Endothelial cell of umbilical vein (primary cell): ENCODE measurements around the gene TFF2. TPM values are rescaled to one million over a fixed set of nuclear protein-coding genes. Genes with fewer than 3 reads are reported as not detected.

ENCODE experiments used
- BruUV-seq: library from RNA; stranded (reverse); fragments of 400-500 nt; replicated peaks from 2 replicates; lab custom pipeline; 2021; lab: Mats Ljungman, UMichigan
- CTCF ChIA-PET: fragments of 300-600, 350-600 bp; sonication (Branson Sonifier 250); formaldehyde crosslinking; loops from one replicate; lab custom pipeline; 2021; ENCODE audit warnings: antibody characterized with exemption, inconsistent platforms; lab: Charles Lee
- POLR2A ChIA-PET: fragments of 300-600, 350-600 bp; sonication (Branson Sonifier 250); formaldehyde crosslinking; loops from one replicate; lab custom pipeline; 2021; ENCODE audit warnings: antibody characterized with exemption, inconsistent platforms; lab: Charles Lee
- DNase-seq: peaks from one replicate; pipeline ENCODE4 v3.0.0-alpha.2; 2011; ENCODE audit warnings: low read depth, low spot score
- FAIRE-seq: peaks from 2 replicates; lab custom pipeline; 2011; peaks lifted over from hg19 to GRCh38; lab: Jason Lieb, UNC
- H2AFZ ChIP-seq: 2 replicates; pipeline ENCODE4 v1.6.0; 2012; ENCODE audit warnings: low read depth, low read length, control low read depth, inconsistent platforms
- H3K27ac ChIP-seq: 2 replicates; pipeline ENCODE4 v1.5.1; 2011; ENCODE audit warnings: low read depth, mild to moderate bottlenecking, control low read depth, low read length, moderate library complexity; ENCODE audit not compliant: insufficient read depth
- H3K27me3 ChIP-seq, 2 experiments: 2 replicates each; pipeline versions ENCODE4 v1.6.0 to v1.6.1; 2011; ENCODE audit warnings: low read length in 2 of 2, mixed read lengths in 1 of 2; ENCODE audit not compliant: control insufficient read depth in 2 of 2, insufficient read depth in 2 of 2
- H3K36me3 ChIP-seq, 2 experiments: 2 replicates in 1 of 2; 3 replicates in 1 of 2; pipeline ENCODE4 v1.5.1; 2011; ENCODE audit warnings: low read length in 2 of 2, mild to moderate bottlenecking in 1 of 2, moderate library complexity in 1 of 2; ENCODE audit not compliant: control insufficient read depth in 2 of 2, insufficient read depth in 2 of 2; ENCODE audit errors: extremely low read depth in 1 of 2
- H3K4me1 ChIP-seq: 3 replicates; pipeline ENCODE4 v1.5.1; 2011; ENCODE audit warnings: mild to moderate bottlenecking, low read length; ENCODE audit not compliant: control insufficient read depth, insufficient read depth; ENCODE audit errors: extremely low read depth
- H3K4me2 ChIP-seq: 2 replicates; pipeline ENCODE4 v1.6.1; 2011; ENCODE audit warnings: low read length, control low read depth, mixed read lengths; ENCODE audit not compliant: insufficient read depth
- H3K4me3 ChIP-seq, 3 experiments: fragments of 200-600 bp in 1 of 3; sonication (generic), shearing (Covaris generic) in 1 of 3; replicated peaks in 1 of 3; 2 replicates each; pipeline ENCODE4 v1.5.1; 2011 to 2016; ENCODE audit warnings: control low read depth in 3 of 3, low read length in 3 of 3, mild to moderate bottlenecking in 2 of 3, inconsistent platforms in 1 of 3, low read depth in 1 of 3, moderate library complexity in 1 of 3; ENCODE audit not compliant: insufficient read depth in 1 of 3
- H3K79me2 ChIP-seq: 2 replicates; pipeline ENCODE4 v1.6.0; 2012; ENCODE audit warnings: low read length, inconsistent platforms; ENCODE audit not compliant: control insufficient read depth, insufficient read depth
- H3K9ac ChIP-seq: replicated peaks from 2 replicates; pipeline ENCODE3; 2011; ENCODE audit warnings: low read length, control low read depth; ENCODE audit not compliant: insufficient read depth; ENCODE audit errors: extremely low read depth
- H3K9me1 ChIP-seq: replicated peaks from 3 replicates; pipeline ENCODE4 v1.6.0; 2011; ENCODE audit warnings: mild to moderate bottlenecking, low read length; ENCODE audit not compliant: control insufficient read depth, insufficient read depth; ENCODE audit errors: extremely low read depth
- H3K9me3 ChIP-seq: replicated peaks from 2 replicates; pipeline ENCODE4 v1.5.1; 2012; ENCODE audit warnings: low read length, inconsistent platforms; ENCODE audit not compliant: control insufficient read depth, insufficient read depth
- H4K20me1 ChIP-seq: replicated peaks from 2 replicates; pipeline ENCODE3; 2011; ENCODE audit warnings: mild to moderate bottlenecking, low read length; ENCODE audit not compliant: control insufficient read depth, insufficient read depth; ENCODE audit errors: extremely low read depth
- EZH2 ChIP-seq: IDR thresholded peaks from 2 replicates; pipeline ENCODE4 v1.6.1; 2012; ENCODE audit warnings: borderline replicate concordance, low read depth, mild to moderate bottlenecking, moderate library complexity, low read length, inconsistent platforms; ENCODE audit not compliant: severe bottlenecking
- JUN ChIP-seq: IDR thresholded peaks from 2 replicates; pipeline ENCODE4 v1.6.1; 2011; ENCODE audit warnings: borderline replicate concordance, low read depth; ENCODE audit not compliant: insufficient read length, insufficient read depth
- POLR2AphosphoS5 ChIP-seq: IDR thresholded peaks from 2 replicates; pipeline ENCODE4 v1.6.1; 2012; ENCODE audit warnings: low read depth, mild to moderate bottlenecking, control low read depth, low read length, moderate library complexity; ENCODE audit not compliant: insufficient read depth
- dilution Hi-C: fragments of 300-500 bp; cut with MboI; formaldehyde crosslinking; loops from one replicate; pipeline ENCODE4 v1.15.0; 2019; ENCODE audit warnings: low sequenced_read_pairs; ENCODE audit not compliant: extremely low pct_ligation_motif_present
- intact Hi-C: fragments of 100-400 bp; cut with micrococcal nuclease; formaldehyde crosslinking; loops from one replicate; pipeline ENCODE4 v1.10.0; 2022
- polyA plus RNA-seq, 4 experiments: library from polyadenylated mRNA; depleted of rRNA in 3 of 4; stranded (reverse) in 3 of 4; unstranded in 1 of 4; fragments of >200 nt; gene quantifications; 2 replicates each; pipeline versions ENCODE4 v1.2.1 to v1.2.3, GENCODE V29; 2011 to 2012; ENCODE audit warnings: missing spikeins in 1 of 4
- total RNA-seq: library from RNA; stranded (reverse); gene quantifications from 2 replicates; pipeline ENCODE4 v1.2.3, GENCODE V29; 2021
- TF ChIP-seq, protein P1 (sequence below), 2 donors: IDR thresholded peaks; 1 replicate in 1 of 2; 2 replicates in 1 of 2; pipeline ENCODE4 v1.5.1; 2011; ENCODE audit warnings: low read length in 2 of 2, mild to moderate bottlenecking in 2 of 2, moderate library complexity in 2 of 2, control low read depth in 1 of 2, inconsistent platforms in 1 of 2, low read depth in 1 of 2; ENCODE audit not compliant: insufficient read depth in 1 of 2; ENCODE audit errors: extremely low read depth in 1 of 2

TFF2 gene
- total and polyA plus RNA-seq, 2 donors (not counting 3 experiments of a cell fraction or from before 2014, with no cell fraction given): not detected

DNA sequence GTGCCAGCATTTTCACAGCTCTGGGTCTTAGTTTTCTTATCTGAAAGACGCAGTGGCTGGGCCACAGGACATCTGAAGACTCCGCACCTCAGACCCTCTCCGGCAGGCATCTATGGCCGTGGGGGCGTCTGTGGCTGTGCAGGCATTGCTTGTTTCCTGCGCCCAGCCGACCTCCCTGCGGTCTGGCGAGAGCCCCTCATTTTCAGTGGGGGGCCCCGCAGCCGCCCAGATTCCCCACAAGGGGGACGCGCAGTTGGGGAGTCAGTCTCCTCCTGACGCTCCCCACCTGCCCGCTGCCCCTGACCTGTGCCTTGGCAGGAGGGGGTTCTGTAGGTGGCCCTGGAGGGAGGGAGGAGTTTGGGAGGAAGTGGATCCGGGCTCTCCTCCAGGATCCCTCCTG is 19.0 kb upstream of the TFF2 start:
- dilution Hi-C loops: no loop called here
- Histone ChIP-seq H3K36me3 (no peaks in the 10 kb centered on the region), H4K20me1 (no peaks in the 10 kb centered on the region), H3K9ac (no peak overlapping the region), H3K9me1 (no peaks in the 10 kb centered on the region), H3K79me2 (no peaks in the 10 kb centered on the region), H3K9me3 (no peaks in the 10 kb centered on the region), H3K4me3 (no peak overlapping the region), H3K27me3 (peaks cover 0 to 1% of the 10 kb centered on the region in 2 experiments), H3K4me2 (no peak overlapping the region), H3K27ac (no peak overlapping the region), H2AFZ (no peak overlapping the region), H3K4me1 (no peaks in the 10 kb centered on the region)
- intact Hi-C loops: no loop called here
- TF ChIP-seq EZH2 (no peak), POLR2AphosphoS5 (no peak)
- TF ChIP-seq, protein P1, sequence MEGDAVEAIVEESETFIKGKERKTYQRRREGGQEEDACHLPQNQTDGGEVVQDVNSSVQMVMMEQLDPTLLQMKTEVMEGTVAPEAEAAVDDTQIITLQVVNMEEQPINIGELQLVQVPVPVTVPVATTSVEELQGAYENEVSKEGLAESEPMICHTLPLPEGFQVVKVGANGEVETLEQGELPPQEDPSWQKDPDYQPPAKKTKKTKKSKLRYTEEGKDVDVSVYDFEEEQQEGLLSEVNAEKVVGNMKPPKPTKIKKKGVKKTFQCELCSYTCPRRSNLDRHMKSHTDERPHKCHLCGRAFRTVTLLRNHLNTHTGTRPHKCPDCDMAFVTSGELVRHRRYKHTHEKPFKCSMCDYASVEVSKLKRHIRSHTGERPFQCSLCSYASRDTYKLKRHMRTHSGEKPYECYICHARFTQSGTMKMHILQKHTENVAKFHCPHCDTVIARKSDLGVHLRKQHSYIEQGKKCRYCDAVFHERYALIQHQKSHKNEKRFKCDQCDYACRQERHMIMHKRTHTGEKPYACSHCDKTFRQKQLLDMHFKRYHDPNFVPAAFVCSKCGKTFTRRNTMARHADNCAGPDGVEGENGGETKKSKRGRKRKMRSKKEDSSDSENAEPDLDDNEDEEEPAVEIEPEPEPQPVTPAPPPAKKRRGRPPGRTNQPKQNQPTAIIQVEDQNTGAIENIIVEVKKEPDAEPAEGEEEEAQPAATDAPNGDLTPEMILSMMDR (IDR thresholded peaks at IDR 0.05; ENCODE audit: extremely low read depth in 1 of 2, insufficient read depth in 1 of 2, low read depth in 1 of 2, low read length in 2 of 2): no peak
- FAIRE-seq (no peak), DNase-seq (no peak)
- ChIA-PET CTCF (no interaction called here), POLR2A (no interaction called here)
- BruUV-seq: no TSS peak

- no TSS peak for BruUV-seq
- no peak overlapping the region for H2AFZ ChIP-seq
Observed at GRCh38 chr21:42367367-42368165, 16.8 kb upstream of the TFF2 start.

More at GRCh38 chr21:42367367-42368165, 16.8 kb upstream of the TFF2 start:
- no peak overlapping the region for H3K4me3 ChIP-seq
- no peaks in the 10 kb centered on the region for H3K9me1 ChIP-seq
- H4K20me1 ChIP-seq: no peaks in the 10 kb centered on the region
- peaks cover 0 to 1% of the 10 kb centered on the region in 2 experiments for H3K27me3 ChIP-seq
- no peak overlapping the region for H3K4me2 ChIP-seq
- no peaks in the 10 kb centered on the region for H3K4me1 ChIP-seq
- TF ChIP-seq JUN (no peak), POLR2AphosphoS5 (no peak)
- dilution Hi-C loops: no loop called here
- no peaks in the 10 kb centered on the region for H3K79me2 ChIP-seq
- POLR2A ChIA-PET: no interaction called here
- H3K27ac ChIP-seq: no peak overlapping the region
- intact Hi-C loops: no loop called here
- no peak for FAIRE-seq
- no peak overlapping the region for H3K9ac ChIP-seq
- no peaks in the 10 kb centered on the region for H3K9me3 ChIP-seq
- H3K36me3 ChIP-seq: no peaks in the 10 kb centered on the region
- CTCF ChIA-PET: interaction anchor here (0.6 to 1.0 kb wide), 3 partner anchors 14 to 58 kb away, joined by 3 read pairs; no protein-coding TSS in a partner anchor
- no peak for DNase-seq
